ENCODE results near the gene AACS. TPM values are rescaled to one million over a fixed set of nuclear protein-coding genes. Genes with fewer than 3 reads are reported as not detected.

The AACS gene
- total and polyA plus RNA-seq, 10 donors: 5.1 to 18.9 (median 11.4) TPM

DNA sequence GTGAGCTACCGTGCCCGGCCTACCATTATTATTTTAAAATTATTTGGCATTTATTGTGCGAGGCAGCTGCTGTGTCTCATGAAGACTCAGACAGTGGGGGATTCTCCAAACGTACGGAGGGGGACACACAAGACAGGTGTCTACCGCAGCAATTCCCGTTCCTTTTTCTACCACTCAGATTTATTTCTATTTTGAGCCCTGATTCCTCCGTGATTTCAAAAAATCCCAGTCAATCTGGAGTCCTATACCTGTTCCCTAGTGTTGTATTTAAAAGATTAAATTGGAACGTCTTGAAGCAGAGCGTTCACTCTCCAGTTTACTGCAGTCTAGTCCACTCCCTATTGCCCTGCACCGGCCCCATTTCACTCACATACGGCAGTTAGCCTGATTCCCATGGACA, 97.9 kb downstream of the AACS start:
- intact Hi-C loops (cut with DNase I; ENCODE audit: low total_unique reads): no loop called here
- no peak for TF ChIP-seq POLR2AphosphoS5 (IDR thresholded peaks at IDR 0.05)
- no peak for TF ChIP-seq POLR2A (IDR thresholded peaks at IDR 0.05)
- TF ChIP-seq, protein P1, sequence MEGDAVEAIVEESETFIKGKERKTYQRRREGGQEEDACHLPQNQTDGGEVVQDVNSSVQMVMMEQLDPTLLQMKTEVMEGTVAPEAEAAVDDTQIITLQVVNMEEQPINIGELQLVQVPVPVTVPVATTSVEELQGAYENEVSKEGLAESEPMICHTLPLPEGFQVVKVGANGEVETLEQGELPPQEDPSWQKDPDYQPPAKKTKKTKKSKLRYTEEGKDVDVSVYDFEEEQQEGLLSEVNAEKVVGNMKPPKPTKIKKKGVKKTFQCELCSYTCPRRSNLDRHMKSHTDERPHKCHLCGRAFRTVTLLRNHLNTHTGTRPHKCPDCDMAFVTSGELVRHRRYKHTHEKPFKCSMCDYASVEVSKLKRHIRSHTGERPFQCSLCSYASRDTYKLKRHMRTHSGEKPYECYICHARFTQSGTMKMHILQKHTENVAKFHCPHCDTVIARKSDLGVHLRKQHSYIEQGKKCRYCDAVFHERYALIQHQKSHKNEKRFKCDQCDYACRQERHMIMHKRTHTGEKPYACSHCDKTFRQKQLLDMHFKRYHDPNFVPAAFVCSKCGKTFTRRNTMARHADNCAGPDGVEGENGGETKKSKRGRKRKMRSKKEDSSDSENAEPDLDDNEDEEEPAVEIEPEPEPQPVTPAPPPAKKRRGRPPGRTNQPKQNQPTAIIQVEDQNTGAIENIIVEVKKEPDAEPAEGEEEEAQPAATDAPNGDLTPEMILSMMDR (IDR thresholded peaks at IDR 0.05 in 8 of 11, conservative IDR thresholded peaks at IDR 0.05 in 3 of 11): no peak
- 85 to 90% (median 89%) methylated on average over 12 of the region's 12 CpGs for WGBS, 5 donors

DNA sequence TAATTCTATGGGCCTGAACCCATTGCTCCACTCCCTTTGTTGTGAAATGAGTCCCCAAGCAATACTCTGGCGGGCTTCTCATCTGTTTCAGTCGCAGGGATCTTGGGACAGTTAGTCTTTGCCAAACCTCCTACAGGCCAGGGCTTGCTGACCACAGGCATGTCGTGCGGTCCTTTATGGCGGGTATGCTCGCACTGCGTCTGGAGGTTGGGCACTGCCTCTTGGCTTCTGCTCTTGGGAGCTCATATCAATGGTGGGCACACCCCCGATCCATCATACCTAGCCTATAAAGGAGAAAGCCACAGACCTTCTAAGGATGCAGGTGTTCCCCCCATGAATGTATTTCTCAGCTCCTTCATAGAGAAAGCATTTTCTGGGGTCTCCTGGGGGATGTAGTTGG, 99.3 kb downstream of the AACS start:
- no peaks in the 10 kb centered on the region for H3K4me1 ChIP-seq
- H3K27me3 ChIP-seq (replicated peaks in 1 of 7): peaks cover 0 to 14% (median 0%) of the 10 kb centered on the region in 7 donors
- no peak for TF ChIP-seq POLR2A (IDR thresholded peaks at IDR 0.05)
- TF ChIP-seq POLR2AphosphoS5 (IDR thresholded peaks at IDR 0.05): no peak
- TF ChIP-seq, protein P1 (IDR thresholded peaks at IDR 0.05 in 8 of 11, conservative IDR thresholded peaks at IDR 0.05 in 3 of 11): no peak
- no peak overlapping the region for H3K27ac ChIP-seq
- no peaks in the 10 kb centered on the region for H3K36me3 ChIP-seq
- H3K4me3 ChIP-seq: no peak overlapping the region
- peaks cover 0 to 11% (median 0%) of the 10 kb centered on the region in 8 donors for H3K9me3 ChIP-seq
- intact Hi-C loops (cut with DNase I; ENCODE audit: low total_unique reads): no loop called here
- no peak for DNase-seq
- 90 to 94% (median 93%) methylated on average over 8 of the region's 8 CpGs for WGBS, 5 donors

More for the DNA sequence above, 97.9 kb downstream of the AACS start:
- Histone ChIP-seq H3K4me3 (no peak overlapping the region), H3K27me3 (replicated peaks in 1 of 7) (peaks cover 0 to 14% (median 0%) of the 10 kb centered on the region in 7 donors), H3K9me3 (peaks cover 0 to 5% (median 0%) of the 10 kb centered on the region in 8 donors), H3K27ac (no peak overlapping the region), H3K4me1 (no peaks in the 10 kb centered on the region), H3K36me3 (no peaks in the 10 kb centered on the region)
- DNase-seq: no peak

DNA sequence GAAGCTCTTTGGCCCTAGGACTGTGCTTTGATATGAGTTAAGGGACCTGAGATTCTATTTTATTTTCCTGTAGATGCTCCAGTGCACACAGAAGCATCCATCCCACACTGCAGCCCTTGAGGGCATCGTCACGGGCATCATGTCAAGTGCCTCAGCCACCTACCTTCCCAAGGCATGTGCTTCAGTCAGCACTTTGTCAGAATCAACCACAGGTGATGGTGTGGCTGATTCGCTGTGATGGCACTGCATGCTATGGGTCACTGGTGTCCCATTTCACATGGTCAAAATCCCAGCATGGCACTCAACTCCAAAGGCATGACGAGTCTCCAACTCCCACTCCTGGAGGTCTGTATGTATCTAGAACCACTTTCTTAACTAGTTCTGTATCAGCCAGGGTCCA, 100.8 kb downstream of the AACS start:
- H3K4me1 ChIP-seq: no peaks in the 10 kb centered on the region
- intact Hi-C loops (cut with DNase I; ENCODE audit: low total_unique reads): no loop called here
- no peak for DNase-seq
- H3K36me3 ChIP-seq: no peaks in the 10 kb centered on the region
- TF ChIP-seq, protein P1 (IDR thresholded peaks at IDR 0.05 in 8 of 11, conservative IDR thresholded peaks at IDR 0.05 in 3 of 11): no peak
- TF ChIP-seq POLR2A (IDR thresholded peaks at IDR 0.05) (no peak), POLR2AphosphoS5 (IDR thresholded peaks at IDR 0.05) (no peak)
- no peak overlapping the region for H3K4me3 ChIP-seq
- WGBS, 5 donors: 81 to 97% (median 88%) methylated on average over 4 of the region's 4 CpGs
- peaks cover 0 to 21% (median 0%) of the 10 kb centered on the region in 7 donors for H3K27me3 ChIP-seq (replicated peaks in 1 of 7)
- peaks cover 0 to 13% (median 0%) of the 10 kb centered on the region in 8 donors for H3K9me3 ChIP-seq
- H3K27ac ChIP-seq: no peak overlapping the region

DNA sequence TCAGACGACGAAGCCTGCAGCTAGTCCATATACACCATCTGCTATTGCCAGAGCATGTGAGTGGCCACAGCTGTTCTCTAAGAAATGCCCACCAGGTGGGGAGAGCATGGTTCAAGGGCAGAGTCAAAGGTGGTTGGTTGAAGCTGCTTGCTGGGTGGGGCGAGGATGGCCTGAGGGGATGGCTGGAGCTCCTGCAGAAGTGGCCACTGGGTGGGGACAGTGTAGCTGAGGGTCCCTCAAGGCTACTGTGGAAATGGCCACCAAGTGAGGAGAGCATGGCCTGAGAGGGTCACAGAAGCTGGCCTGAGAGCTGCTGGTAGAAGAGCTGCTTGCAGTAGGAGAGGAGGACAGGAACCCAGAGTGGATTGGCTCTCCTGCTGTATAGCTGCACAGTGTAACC, 102.4 kb downstream of the AACS start:
- intact Hi-C loops (cut with DNase I; ENCODE audit: low total_unique reads): no loop called here
- no peak for TF ChIP-seq POLR2A (IDR thresholded peaks at IDR 0.05)
- TF ChIP-seq, protein P1 (IDR thresholded peaks at IDR 0.05 in 8 of 11, conservative IDR thresholded peaks at IDR 0.05 in 3 of 11): no peak
- no peak for TF ChIP-seq POLR2AphosphoS5 (IDR thresholded peaks at IDR 0.05)
- H3K4me1 ChIP-seq: no peaks in the 10 kb centered on the region
- WGBS, 5 donors: 81 to 92% (median 85%) methylated on average over 3 of the region's 3 CpGs
- no peak for DNase-seq
- peaks cover 0 to 13% (median 0%) of the 10 kb centered on the region in 8 donors for H3K9me3 ChIP-seq
- H3K27ac ChIP-seq: no peak overlapping the region
- H3K27me3 ChIP-seq (replicated peaks in 1 of 7): peaks cover 0 to 21% (median 0%) of the 10 kb centered on the region in 7 donors
- no peak overlapping the region for H3K4me3 ChIP-seq
- H3K36me3 ChIP-seq: no peaks in the 10 kb centered on the region

All from spleen (tissue), 11 donors.